A549 (cell line): ENCODE data around the gene VSNL1.

Experiments used
- BCL3 ChIP-seq: fragments of >200 bp; sonication (Bioruptor Twin); formaldehyde crosslinking; IDR thresholded peaks from 3 replicates; pipeline ENCODE4 v1.6.1; 2016
- CTCF ChIP-seq: fragments of >200 bp; sonication (Bioruptor Twin); formaldehyde crosslinking; IDR thresholded peaks from 3 replicates; pipeline ENCODE4 v1.5.1; 2016
- EP300 ChIP-seq, 2 experiments: fragments of >200 bp; sonication (Bioruptor Twin); formaldehyde crosslinking; IDR thresholded peaks; 2 replicates in 1 of 2; 3 replicates in 1 of 2; pipeline ENCODE4 v1.6.1; 2016 to 2017
- HOXB13 ChIP-seq: fragments of 250-450 bp; sonication (Bioruptor Pico); IDR thresholded peaks from 2 replicates; pipeline ENCODE4 v1.5.0; 2020; ENCODE audit warnings: low read depth, mild to moderate bottlenecking, moderate library complexity
- JUN ChIP-seq, 2 experiments: fragments of >200 bp; sonication (Bioruptor Twin); formaldehyde crosslinking; IDR thresholded peaks; 2 replicates in 1 of 2; 3 replicates in 1 of 2; pipeline ENCODE4 v1.6.1; 2016 to 2017
- MYC ChIP-seq: IDR thresholded peaks from 2 replicates; pipeline ENCODE4 v1.6.1; 2012; ENCODE audit warnings: mild to moderate bottlenecking, inconsistent platforms, low read length, improper control_type of control experiment, borderline replicate concordance
- POLR2A ChIP-seq: IDR thresholded peaks from 2 replicates; pipeline ENCODE4 v1.6.1; 2012; ENCODE audit warnings: mild to moderate bottlenecking, low read length
- RFX5 ChIP-seq: fragments of 450-650 bp; IDR thresholded peaks from 2 replicates; pipeline ENCODE4 v1.7.1; 2014; ENCODE audit warnings: antibody characterized with exemption, mild to moderate bottlenecking, moderate library complexity
- RNF2 ChIP-seq: fragments of 200-600 bp; sonication (generic); IDR thresholded peaks from 2 replicates; pipeline ENCODE4 v1.6.1; 2016; ENCODE audit warnings: low read depth, mild to moderate bottlenecking, antibody characterized with exemption, moderate library complexity, borderline replicate concordance
- USF2 ChIP-seq: fragments of 450-650 bp; IDR thresholded peaks from 2 replicates; pipeline ENCODE4 v1.6.1; 2014; ENCODE audit warnings: antibody characterized with exemption

- TF ChIP-seq JUN (IDR thresholded peaks at IDR 0.05) (no peak), RFX5 (no peak), MYC (no peak), EP300 (IDR thresholded peaks at IDR 0.05) (no peak), CTCF (no peak), RNF2 (no peak), USF2 (no peak), BCL3 (no peak), POLR2A (no peak), HOXB13 (CRISPR knock-in tag) (no peak)
These were observed 17.6 kb downstream of the VSNL1 start for GRCh38 chr2:17558053-17558452.
